Cardiac fibroblast (primary cell): ENCODE measurements around the gene AK6.

Experiments used
- DNase-seq, 2 donors: peaks; one replicate each; pipeline versions ENCODE4 v3.0.0 to v3.0.0-alpha.2; 2010; ENCODE audit warnings: low read depth in 2 of 2
- H3K4me3 ChIP-seq, 2 donors: replicated peaks in 1 of 2; 1 replicate in 1 of 2; 2 replicates in 1 of 2; pipeline ENCODE4 v1.5.1; 2011; ENCODE audit warnings: low read depth in 2 of 2, low read length in 2 of 2, mild to moderate bottlenecking in 2 of 2, moderate library complexity in 1 of 2
- TF ChIP-seq, protein P1 (sequence below): IDR thresholded peaks from one replicate; pipeline ENCODE4 v1.5.1; 2011; ENCODE audit warnings: low read depth, mild to moderate bottlenecking, low read length, inconsistent platforms

The AK6 gene

GRCh38 chr5:69367697-69368279 lies 1.5 kb downstream of the AK6 start:
- peak overlapping the region; percentile 86 to 88 for H3K4me3 ChIP-seq
- DNase-seq = no peak
- TF ChIP-seq, protein P1, sequence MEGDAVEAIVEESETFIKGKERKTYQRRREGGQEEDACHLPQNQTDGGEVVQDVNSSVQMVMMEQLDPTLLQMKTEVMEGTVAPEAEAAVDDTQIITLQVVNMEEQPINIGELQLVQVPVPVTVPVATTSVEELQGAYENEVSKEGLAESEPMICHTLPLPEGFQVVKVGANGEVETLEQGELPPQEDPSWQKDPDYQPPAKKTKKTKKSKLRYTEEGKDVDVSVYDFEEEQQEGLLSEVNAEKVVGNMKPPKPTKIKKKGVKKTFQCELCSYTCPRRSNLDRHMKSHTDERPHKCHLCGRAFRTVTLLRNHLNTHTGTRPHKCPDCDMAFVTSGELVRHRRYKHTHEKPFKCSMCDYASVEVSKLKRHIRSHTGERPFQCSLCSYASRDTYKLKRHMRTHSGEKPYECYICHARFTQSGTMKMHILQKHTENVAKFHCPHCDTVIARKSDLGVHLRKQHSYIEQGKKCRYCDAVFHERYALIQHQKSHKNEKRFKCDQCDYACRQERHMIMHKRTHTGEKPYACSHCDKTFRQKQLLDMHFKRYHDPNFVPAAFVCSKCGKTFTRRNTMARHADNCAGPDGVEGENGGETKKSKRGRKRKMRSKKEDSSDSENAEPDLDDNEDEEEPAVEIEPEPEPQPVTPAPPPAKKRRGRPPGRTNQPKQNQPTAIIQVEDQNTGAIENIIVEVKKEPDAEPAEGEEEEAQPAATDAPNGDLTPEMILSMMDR = no peak

GRCh38 chr5:69364850-69365249 lies 4.5 kb downstream of the AK6 start:
- TF ChIP-seq, protein P1 = no peak
- DNase-seq = peak in 1 of 2 donors; percentile 27
- no peak overlapping the region for H3K4me3 ChIP-seq

- peak; percentile 17 to 44 for DNase-seq
- H3K4me3 ChIP-seq = no peak overlapping the region
- TF ChIP-seq, protein P1 = peak; percentile 52
Observed at GRCh38 chr5:69364414-69364813, 4.9 kb downstream of the AK6 start.

GRCh38 chr5:69360442-69360841 lies 8.9 kb downstream of the AK6 start:
- DNase-seq = no peak
- TF ChIP-seq, protein P1 = no peak
- H3K4me3 ChIP-seq = no peak overlapping the region

DNA sequence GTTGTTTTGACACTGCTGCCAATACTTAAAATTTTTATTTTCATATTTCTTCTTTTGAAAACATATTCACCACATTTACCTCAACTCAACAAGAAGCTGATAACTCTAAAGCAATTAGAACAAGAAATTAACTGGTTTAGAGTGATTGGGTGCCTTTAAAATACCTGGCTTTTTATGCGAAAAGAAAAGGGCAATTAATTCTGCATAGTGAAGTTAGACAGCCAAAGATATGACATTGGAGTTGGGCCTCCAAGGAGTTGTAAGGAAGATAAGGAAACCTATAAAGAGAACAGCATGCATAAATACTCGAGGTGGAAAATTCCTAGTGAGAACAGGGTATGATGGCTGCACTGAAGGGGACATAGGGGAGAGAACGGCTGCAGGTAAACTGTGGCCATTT lies 9.6 kb downstream of the AK6 start:
- H3K4me3 ChIP-seq = no peak overlapping the region
- TF ChIP-seq, protein P1 = no peak
- no peak for DNase-seq

DNA sequence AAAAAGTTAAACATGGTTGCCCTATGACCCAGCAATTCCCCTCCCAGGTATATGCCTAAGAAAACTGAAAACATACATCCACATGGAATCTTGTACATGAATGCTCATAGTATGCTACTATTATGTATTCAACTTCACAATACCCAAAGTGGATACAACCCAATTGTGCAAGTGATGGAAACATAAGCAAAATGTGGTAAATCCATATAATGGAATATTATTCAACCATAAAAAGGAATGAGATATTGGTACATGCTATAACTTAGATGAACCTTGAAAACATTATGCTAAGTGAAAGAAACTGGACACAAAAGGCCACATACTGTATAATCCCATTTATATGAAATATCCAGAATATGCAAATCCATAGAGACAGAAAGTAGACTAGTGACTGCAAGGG lies 18.7 kb downstream of the AK6 start:
- H3K4me3 ChIP-seq = no peak overlapping the region
- DNase-seq = no peak
- TF ChIP-seq, protein P1 = no peak

GRCh38 chr5:69343083-69343482 lies 26.2 kb downstream of the AK6 start:
- H3K4me3 ChIP-seq = no peak overlapping the region
- TF ChIP-seq, protein P1 = no peak
- DNase-seq = no peak
